Loucy (cell line): ENCODE data around the gene GRIN2A.

ENCODE experiments used
- EZH2phosphoT487 ChIP-seq: fragments of 200-600 bp; IDR thresholded peaks from 2 replicates; pipeline ENCODE4 v1.6.1; 2018; ENCODE audit warnings: antibody characterized with exemption, mild to moderate bottlenecking, moderate library complexity, borderline replicate concordance
- TF ChIP-seq, protein P1 (sequence below): fragments of 200-600 bp; sonication (generic); conservative IDR thresholded peaks from 2 replicates; pipeline ENCODE4 v1.5.1; 2014; ENCODE audit warnings: mild to moderate bottlenecking, antibody characterized with exemption, low read length

DNA sequence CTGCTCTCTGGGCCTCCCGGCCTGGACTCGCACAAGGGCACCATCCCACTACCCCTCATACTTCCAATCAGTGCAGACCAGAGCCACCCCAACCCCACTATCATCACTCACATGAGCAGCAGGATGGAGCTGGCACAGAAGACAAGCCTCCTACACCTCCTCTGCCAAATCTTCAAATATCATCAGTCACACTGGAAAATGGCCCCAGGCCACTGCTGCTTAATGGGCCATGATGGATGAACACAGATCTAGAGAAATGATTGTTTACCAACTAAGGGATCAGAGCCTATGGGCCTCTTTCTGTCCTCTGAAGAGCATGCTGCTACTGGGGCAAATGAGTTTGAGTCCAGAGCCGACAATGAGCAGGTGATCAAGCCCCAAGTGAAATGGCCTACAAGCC, 165.5 kb downstream of the GRIN2A start:
- TF ChIP-seq, protein P1, sequence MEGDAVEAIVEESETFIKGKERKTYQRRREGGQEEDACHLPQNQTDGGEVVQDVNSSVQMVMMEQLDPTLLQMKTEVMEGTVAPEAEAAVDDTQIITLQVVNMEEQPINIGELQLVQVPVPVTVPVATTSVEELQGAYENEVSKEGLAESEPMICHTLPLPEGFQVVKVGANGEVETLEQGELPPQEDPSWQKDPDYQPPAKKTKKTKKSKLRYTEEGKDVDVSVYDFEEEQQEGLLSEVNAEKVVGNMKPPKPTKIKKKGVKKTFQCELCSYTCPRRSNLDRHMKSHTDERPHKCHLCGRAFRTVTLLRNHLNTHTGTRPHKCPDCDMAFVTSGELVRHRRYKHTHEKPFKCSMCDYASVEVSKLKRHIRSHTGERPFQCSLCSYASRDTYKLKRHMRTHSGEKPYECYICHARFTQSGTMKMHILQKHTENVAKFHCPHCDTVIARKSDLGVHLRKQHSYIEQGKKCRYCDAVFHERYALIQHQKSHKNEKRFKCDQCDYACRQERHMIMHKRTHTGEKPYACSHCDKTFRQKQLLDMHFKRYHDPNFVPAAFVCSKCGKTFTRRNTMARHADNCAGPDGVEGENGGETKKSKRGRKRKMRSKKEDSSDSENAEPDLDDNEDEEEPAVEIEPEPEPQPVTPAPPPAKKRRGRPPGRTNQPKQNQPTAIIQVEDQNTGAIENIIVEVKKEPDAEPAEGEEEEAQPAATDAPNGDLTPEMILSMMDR: no peak
- no peak for TF ChIP-seq EZH2phosphoT487
